ENCODE data around the gene ATP11C. TPM values are rescaled to one million over a fixed set of nuclear protein-coding genes. Genes with fewer than 3 reads are reported as not detected.
A peak's percentile ranks its signal among the peaks of the same experiment; 100 is the strongest.
"Not testable (repeated sequence)": the region's sequence is repeated elsewhere in the genome, so short reads cannot be mapped to it uniquely, and the experiment has no call there.

ATP11C gene
- total RNA-seq, 4 donors from 2014 or later, result 22.8 to 40.3 (median 26.2) TPM

GRCh38 chrX:139971394-139971749 is 38.5 kb upstream of the ATP11C start:
- H3K4me1 ChIP-seq, result no peaks in the 10 kb centered on the region
- no peak overlapping the region for H3K4me3 ChIP-seq (replicated peaks in 1 of 3)
- TF ChIP-seq CTCF (IDR thresholded peaks at IDR 0.05) (no peak), POLR2A (IDR thresholded peaks at IDR 0.05) (no peak)
- H3K27ac ChIP-seq, result no peak overlapping the region
- H3K27me3 ChIP-seq, result no peaks in the 10 kb centered on the region
- no peak for DNase-seq
- no peaks in the 10 kb centered on the region for H3K36me3 ChIP-seq
- no peaks in the 10 kb centered on the region for H3K9me3 ChIP-seq
- intact Hi-C loops (cut with DNase I), result no loop called here
- 45 to 51% methylated on average over 6 to 8 of the region's 10 CpGs for WGBS, 2 donors

- H3K9me3 ChIP-seq, result no peaks in the 10 kb centered on the region
- H3K4me1 ChIP-seq, result no peaks in the 10 kb centered on the region
- H3K27ac ChIP-seq, result no peak overlapping the region
- no peak overlapping the region for H3K4me3 ChIP-seq (replicated peaks in 1 of 3)
- WGBS, 2 donors, result 82 to 88% methylated on average over 1 to 2 of the region's 2 CpGs
- H3K36me3 ChIP-seq, result no peaks in the 10 kb centered on the region
- TF ChIP-seq CTCF (IDR thresholded peaks at IDR 0.05) (no peak), POLR2A (IDR thresholded peaks at IDR 0.05) (no peak)
- no peaks in the 10 kb centered on the region for H3K27me3 ChIP-seq
- no peak for DNase-seq
- intact Hi-C loops (cut with DNase I), result no loop called here
These were observed 36.4 kb upstream of the ATP11C start for GRCh38 chrX:139969286-139969685.

- H3K9me3 ChIP-seq, result no peaks in the 10 kb centered on the region
- WGBS, 2 donors, result 87 to 90% methylated on average over 3 of the region's 3 CpGs
- no peaks in the 10 kb centered on the region for H3K4me1 ChIP-seq
- no peak overlapping the region for H3K4me3 ChIP-seq (replicated peaks in 1 of 3)
- H3K36me3 ChIP-seq, result no peaks in the 10 kb centered on the region
- TF ChIP-seq CTCF (IDR thresholded peaks at IDR 0.05) (no peak), POLR2A (IDR thresholded peaks at IDR 0.05) (no peak)
- intact Hi-C loops (cut with DNase I), result no loop called here
- H3K27me3 ChIP-seq, result no peaks in the 10 kb centered on the region
- no peak for DNase-seq
- H3K27ac ChIP-seq, result no peak overlapping the region
These were observed 34.9 kb upstream of the ATP11C start for GRCh38 chrX:139967750-139968149.

- DNase-seq, result no peak
- WGBS, 2 donors, result 82 to 86% methylated on average over 4 of the region's 4 CpGs
- Histone ChIP-seq H3K27me3 (no peaks in the 10 kb centered on the region), H3K27ac (no peak overlapping the region), H3K36me3 (no peaks in the 10 kb centered on the region), H3K4me3 (replicated peaks in 1 of 3) (no peak overlapping the region), H3K4me1 (no peaks in the 10 kb centered on the region), H3K9me3 (no peaks in the 10 kb centered on the region)
- TF ChIP-seq POLR2A (IDR thresholded peaks at IDR 0.05), result no peak
- TF ChIP-seq CTCF (IDR thresholded peaks at IDR 0.05), result peak in 1 of 6 experiments; percentile 7
- intact Hi-C loops (cut with DNase I), result no loop called here
These were observed 34.4 kb upstream of the ATP11C start for GRCh38 chrX:139967300-139967699.

GRCh38 chrX:139966159-139966558 is 33.3 kb upstream of the ATP11C start:
- 68 to 70% methylated on average over 3 of the region's 3 CpGs for WGBS, 2 donors
- H3K36me3 ChIP-seq; H3K27me3 ChIP-seq; intact Hi-C loops (cut with DNase I); H3K9me3 ChIP-seq; H3K4me3 ChIP-seq (replicated peaks in 1 of 3); H3K4me1 ChIP-seq; H3K27ac ChIP-seq: not testable (repeated sequence)
- peak in 1 of 2 donors; percentile 3 for DNase-seq

GRCh38 chrX:139965421-139965820 is 32.6 kb upstream of the ATP11C start, which contains the start of gene CXorf66:
Gene CXorf66 (minus strand): TSS chrX:139965521. CDS start chrX:139965496, 25 bp downstream.
- DNase-seq, result no peak
- no peak within 1 kb of the TSS for H3K4me3 ChIP-seq (replicated peaks in 1 of 3)
- no peaks in the 10 kb centered on the region for H3K27me3 ChIP-seq
- no peaks in the 10 kb centered on the region for H3K4me1 ChIP-seq
- intact Hi-C loops (cut with DNase I), result no loop called here
- no peak within 1 kb of the TSS for H3K27ac ChIP-seq
- H3K36me3 ChIP-seq, result no peaks in the 10 kb centered on the region
- 98% methylated on average over 7 of the region's 7 CpGs for WGBS, 2 donors
- no peaks in the 10 kb centered on the region for H3K9me3 ChIP-seq
- TF ChIP-seq CTCF (IDR thresholded peaks at IDR 0.05) (no peak), POLR2A (IDR thresholded peaks at IDR 0.05) (no peak)

- DNase-seq; intact Hi-C loops (cut with DNase I): not testable (repeated sequence)
These were observed 28.2 kb upstream of the ATP11C start for GRCh38 chrX:139961091-139961490.

More at GRCh38 chrX:139961091-139961490, 28.2 kb upstream of the ATP11C start:
- WGBS, 2 donors, result 57 to 63% methylated on average over 2 of the region's 2 CpGs
- H3K9me3 ChIP-seq; H3K36me3 ChIP-seq; H3K4me3 ChIP-seq (replicated peaks in 1 of 3); H3K27me3 ChIP-seq; H3K27ac ChIP-seq; H3K4me1 ChIP-seq: not testable (repeated sequence)

All from thyroid gland (tissue), 4 donors.